D341Med (cell line): ENCODE measurements around the gene PEX13.

Source experiments
- DNase-seq: peaks from one replicate; pipeline ENCODE4 v3.0.0; 2012; ENCODE audit warnings: low spot score

The PEX13 gene

GRCh38 chr2:61074100-61074499 is 56.6 kb downstream of the PEX13 start:
- DNase-seq = no peak

- DNase-seq = no peak
These were observed 68.4 kb downstream of the PEX13 start for GRCh38 chr2:61085883-61086282.

GRCh38 chr2:61089797-61090196 is 72.3 kb downstream of the PEX13 start:
- DNase-seq = no peak

- DNase-seq = no peak
These were observed 72.9 kb downstream of the PEX13 start for GRCh38 chr2:61090386-61090921.

DNA sequence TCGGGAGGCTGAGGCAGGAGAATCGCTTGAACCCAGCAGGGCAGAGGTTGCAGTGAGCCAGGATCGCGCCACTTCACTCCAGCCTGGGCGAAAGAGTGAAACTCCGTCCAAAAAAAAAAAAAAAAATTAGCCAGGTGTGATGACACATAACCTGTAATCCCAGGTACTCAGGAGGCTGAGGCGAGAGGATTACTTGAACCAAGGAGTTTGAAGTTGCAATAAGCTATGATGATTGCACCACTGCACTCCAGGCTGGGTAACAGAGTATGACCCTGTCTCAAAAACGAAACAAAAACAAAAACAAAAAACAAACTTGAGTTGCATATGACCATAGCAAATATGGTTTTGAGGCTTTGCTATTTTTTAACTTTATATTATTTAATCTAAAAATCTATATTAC is 74.0 kb downstream of the PEX13 start:
- no peak for DNase-seq

DNA sequence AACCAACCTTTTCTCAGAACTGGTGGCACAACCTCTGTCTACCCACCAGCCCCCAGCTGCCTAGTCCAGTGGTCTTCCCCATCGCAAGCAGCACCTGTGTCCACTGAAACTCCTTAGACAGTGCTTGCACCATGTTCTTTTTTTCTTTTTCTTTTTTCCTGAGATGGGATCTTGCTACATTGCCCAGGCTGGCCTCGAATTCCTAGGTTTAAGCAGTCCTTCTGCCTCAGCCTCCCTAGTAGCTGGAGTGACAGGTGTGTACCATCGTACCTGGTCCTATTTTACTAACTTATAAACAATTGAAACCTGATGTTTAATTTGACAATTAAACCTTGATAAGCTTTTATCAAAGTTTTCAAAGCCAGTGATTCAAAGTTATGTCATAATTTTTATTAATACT is 78.9 kb downstream of the PEX13 start:
- no peak for DNase-seq

DNA sequence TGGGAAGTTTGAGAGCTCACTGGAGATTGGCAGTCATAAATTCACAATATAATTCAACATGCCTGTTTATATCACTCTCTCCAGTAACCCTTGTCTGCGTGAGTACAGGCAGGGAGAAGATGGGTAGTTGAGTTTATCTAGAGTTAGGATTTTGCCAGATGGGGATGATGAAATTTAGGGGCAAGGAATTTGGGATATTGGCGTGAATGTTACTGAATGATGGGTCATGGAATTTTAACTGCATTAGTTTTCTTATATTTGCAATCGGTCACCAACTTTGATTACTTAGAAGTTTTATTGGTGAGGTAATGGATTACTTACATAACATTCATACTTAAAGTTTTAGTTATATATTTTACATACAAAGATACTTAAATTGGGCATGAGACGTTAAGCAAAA is 83.3 kb downstream of the PEX13 start:
- no peak for DNase-seq
